H1 (cell line): Measurements from ENCODE around the gene C2orf80. TPM values are rescaled to one million over a fixed set of nuclear protein-coding genes. Genes with fewer than 3 reads are reported as not detected.

Experiments
- CTCF ChIA-PET: fragments of 300-600 bp; sonication (Branson Sonifier 250); formaldehyde crosslinking; loops from one replicate; lab custom pipeline; 2021; ENCODE audit not compliant: partially characterized antibody; lab: Charles Lee
- POLR2A ChIA-PET: fragments of 300-600 bp; sonication (Branson Sonifier 250); formaldehyde crosslinking; loops from one replicate; lab custom pipeline; 2021; ENCODE audit warnings: inconsistent platforms; ENCODE audit not compliant: partially characterized antibody; lab: Charles Lee
- DNase-seq, 2 experiments: peaks; one replicate each; pipeline versions ENCODE4 v3.0.0 to v3.0.0-alpha.2; 2010 to 2022; ENCODE audit warnings: low spot score in 2 of 2, low read depth in 1 of 2, mixed read lengths in 1 of 2
- FAIRE-seq: peaks from 2 replicates; lab custom pipeline; 2011; peaks lifted over from hg19 to GRCh38; lab: Jason Lieb, UNC
- H2AFZ ChIP-seq: 2 replicates; pipeline ENCODE4 v1.8.1; 2012; ENCODE audit warnings: low read length, inconsistent platforms
- H2AK5ac ChIP-seq: 2 replicates; pipeline ENCODE4 v1.6.1; 2013; ENCODE audit warnings: low read depth, low read length
- H2BK120ac ChIP-seq: replicated peaks from 2 replicates; pipeline ENCODE3; 2013; ENCODE audit warnings: low read depth, low read length, inconsistent platforms
- H2BK12ac ChIP-seq: 2 replicates; pipeline ENCODE4 v1.6.1; 2013; ENCODE audit warnings: low read depth, low read length
- H2BK15ac ChIP-seq: 2 replicates; pipeline ENCODE4 v1.6.1; 2013; ENCODE audit warnings: low read length
- H2BK20ac ChIP-seq: 2 replicates; pipeline ENCODE4 v1.6.1; 2013; ENCODE audit warnings: low read length
- H2BK5ac ChIP-seq: 2 replicates; pipeline ENCODE4 v1.6.1; 2013; ENCODE audit warnings: low read depth, low read length
- H3K14ac ChIP-seq: 2 replicates; pipeline ENCODE4 v1.6.1; 2013; ENCODE audit warnings: inconsistent platforms; ENCODE audit not compliant: insufficient read length
- H3K18ac ChIP-seq: 2 replicates; pipeline ENCODE4 v1.6.1; 2013; ENCODE audit warnings: low read length; ENCODE audit errors: extremely low read depth
- H3K23ac ChIP-seq: 2 replicates; pipeline ENCODE4 v1.6.1; 2013; ENCODE audit warnings: inconsistent platforms; ENCODE audit not compliant: insufficient read length
- H3K23me2 ChIP-seq: 2 replicates; pipeline ENCODE4 v1.6.1; 2013; ENCODE audit warnings: low read depth, low read length
- H3K27ac ChIP-seq: 2 replicates; pipeline ENCODE4 v1.6.1; 2011; ENCODE audit warnings: low read depth, low read length, inconsistent platforms
- H3K27me3 ChIP-seq, 4 experiments: replicated peaks in 1 of 4; 1 replicate in 1 of 4; 2 replicates in 3 of 4; pipeline versions ENCODE4 v1.6.1 to v1.8.1; 2011 to 2013; ENCODE audit warnings: low read length in 3 of 4, mild to moderate bottlenecking in 3 of 4, inconsistent platforms in 2 of 4, mixed read lengths in 2 of 4, moderate library complexity in 1 of 4; ENCODE audit not compliant: control insufficient read depth in 3 of 4, insufficient read depth in 3 of 4; ENCODE audit errors: extremely low read depth in 1 of 4
- H3K36me3 ChIP-seq, 4 experiments: 2 replicates each; pipeline versions ENCODE4 v1.6.1 to v1.8.1; 2011 to 2013; ENCODE audit warnings: mild to moderate bottlenecking in 4 of 4, low read length in 3 of 4, moderate library complexity in 2 of 4, control low read depth in 1 of 4, inconsistent platforms in 1 of 4; ENCODE audit not compliant: insufficient read depth in 4 of 4, control insufficient read depth in 2 of 4
- H3K4ac ChIP-seq: replicated peaks from 2 replicates; pipeline ENCODE3; 2013; ENCODE audit warnings: low read length, low read depth, mixed read lengths, inconsistent platforms; ENCODE audit not compliant: insufficient read length
- H3K4me1 ChIP-seq, 4 experiments: replicated peaks in 1 of 4; 1 replicate in 1 of 4; 2 replicates in 3 of 4; pipeline versions ENCODE4 v1.6.1 to v1.8.1; 2011 to 2013; ENCODE audit warnings: low read length in 3 of 4, inconsistent platforms in 2 of 4, mixed read lengths in 1 of 4; ENCODE audit not compliant: insufficient read depth in 4 of 4, control insufficient read depth in 3 of 4
- H3K4me2 ChIP-seq, 2 experiments: 2 replicates each; pipeline versions ENCODE4 v1.6.1 to v1.8.1; 2011 to 2013; ENCODE audit warnings: low read depth in 2 of 2, low read length in 2 of 2, control low read depth in 1 of 2, inconsistent platforms in 1 of 2, mild to moderate bottlenecking in 1 of 2; ENCODE audit not compliant: insufficient read depth in 1 of 2
- H3K4me3 ChIP-seq, 4 experiments: fragments of 200-600, 300-600 bp in 1 of 4; sonication (generic), shearing (Covaris generic), sonication (Bioruptor Twin) in 1 of 4; 2 replicates each; pipeline versions ENCODE4 v1.5.1 to v1.8.1; 2011 to 2016; ENCODE audit warnings: low read length in 4 of 4, low read depth in 3 of 4, control low read depth in 2 of 4, inconsistent platforms in 2 of 4, mild to moderate bottlenecking in 2 of 4, mixed read lengths in 1 of 4, moderate library complexity in 1 of 4; ENCODE audit not compliant: insufficient read depth in 2 of 4; ENCODE audit errors: extremely low read depth in 1 of 4
- H3K56ac ChIP-seq: replicated peaks from 2 replicates; pipeline ENCODE3; 2013; ENCODE audit warnings: low read depth, mild to moderate bottlenecking, mixed read lengths, low read length, inconsistent platforms; ENCODE audit not compliant: insufficient read length
- H3K79me1 ChIP-seq: 2 replicates; pipeline ENCODE4 v1.6.1; 2013; ENCODE audit warnings: low read depth, low read length, control low read depth
- H3K79me2 ChIP-seq, 2 experiments: 2 replicates each; pipeline versions ENCODE4 v1.6.1 to v1.8.1; 2012 to 2013; ENCODE audit warnings: low read length in 2 of 2, mild to moderate bottlenecking in 2 of 2, inconsistent platforms in 1 of 2; ENCODE audit not compliant: insufficient read depth in 2 of 2, control insufficient read depth in 1 of 2
- H3K9ac ChIP-seq, 4 experiments: replicated peaks in 1 of 4; 1 replicate in 1 of 4; 2 replicates in 3 of 4; pipeline versions ENCODE4 v1.6.1 to v1.8.1; 2011 to 2013; ENCODE audit warnings: low read depth in 3 of 4, low read length in 3 of 4, control low read depth in 2 of 4, mild to moderate bottlenecking in 2 of 4, moderate library complexity in 2 of 4, inconsistent platforms in 1 of 4; ENCODE audit errors: extremely low read depth in 1 of 4
- H3K9me3 ChIP-seq, 2 experiments: 2 replicates each; pipeline versions ENCODE4 v1.6.1 to v1.8.1; 2012 to 2013; ENCODE audit warnings: mild to moderate bottlenecking in 2 of 2, moderate library complexity in 2 of 2, control low read depth in 1 of 2, inconsistent platforms in 1 of 2, low read depth in 1 of 2, low read length in 1 of 2, mixed read lengths in 1 of 2; ENCODE audit not compliant: insufficient read depth in 2 of 2
- H4K20me1 ChIP-seq, 2 experiments: replicated peaks in 1 of 2; 2 replicates each; pipeline versions ENCODE3 to v1.8.1; 2011 to 2013; ENCODE audit warnings: inconsistent platforms in 2 of 2, low read length in 2 of 2, mild to moderate bottlenecking in 1 of 2; ENCODE audit not compliant: insufficient read depth in 2 of 2, control insufficient read depth in 1 of 2
- H4K5ac ChIP-seq: 2 replicates; pipeline ENCODE4 v1.6.1; 2013; ENCODE audit warnings: low read length, low read depth, mixed read lengths, inconsistent platforms; ENCODE audit not compliant: insufficient read length
- H4K8ac ChIP-seq: 2 replicates; pipeline ENCODE4 v1.8.0; 2013; ENCODE audit warnings: mild to moderate bottlenecking, moderate library complexity, low read length, inconsistent platforms; ENCODE audit not compliant: insufficient read depth; ENCODE audit errors: extremely low read depth
- H4K91ac ChIP-seq: replicated peaks from 2 replicates; pipeline ENCODE3; 2013; ENCODE audit warnings: low read length, mixed read lengths, inconsistent platforms; ENCODE audit not compliant: insufficient read length
- CBX8 ChIP-seq: fragments of 300-800, 300-1000 bp; sonication (generic); IDR thresholded peaks from 2 replicates; pipeline ENCODE4 v1.7.1; 2016; ENCODE audit warnings: low read depth, low read length, borderline replicate concordance
- CHD2 ChIP-seq: IDR thresholded peaks from 2 replicates; pipeline ENCODE4 v1.6.1; 2012; ENCODE audit warnings: low read length, improper control_type of control experiment
- KDM1A ChIP-seq: fragments of 200-600, 300-600 bp; sonication (generic); IDR thresholded peaks from 2 replicates; pipeline ENCODE4 v1.7.1; 2016; ENCODE audit warnings: mild to moderate bottlenecking, low read length, borderline replicate concordance
- NANOG ChIP-seq: IDR thresholded peaks from 2 replicates; pipeline ENCODE4 v1.6.1; 2011; ENCODE audit warnings: low read length, low read depth, mild to moderate bottlenecking, inconsistent platforms; ENCODE audit not compliant: insufficient read depth, poor library complexity, severe bottlenecking
- SAP30 ChIP-seq: fragments of 300-600 bp; sonication (generic); IDR thresholded peaks from 2 replicates; pipeline ENCODE4 v1.7.1; 2012; ENCODE audit warnings: low read length, moderate library complexity, mild to moderate bottlenecking, inconsistent platforms; ENCODE audit not compliant: insufficient read depth, insufficient replicate concordance
- SP2 ChIP-seq: IDR thresholded peaks from 2 replicates; pipeline ENCODE4 v1.6.1; 2012; ENCODE audit warnings: mild to moderate bottlenecking, low read length, inconsistent platforms
- WGBS, 2 experiments: shearing (Covaris generic) in 1 of 2; methylation state at CpG; one replicate each; pipeline versions ENCODE4 v1.1.6 to v1.1.7; 2013 to 2015; ENCODE audit warnings: low lambda C conversion rate in 2 of 2, mixed read lengths in 2 of 2, inconsistent platforms in 1 of 2, low coverage in 1 of 2, missing lambda C conversion rate in 1 of 2; ENCODE audit not compliant: insufficient replicate concordance in 2 of 2, insufficient coverage in 1 of 2, insufficient read length in 1 of 2; ENCODE audit errors: extremely low coverage in 1 of 2, missing lambda C conversion rate in 1 of 2; 5-methylcytosine and 5-hydroxymethylcytosine counted together
- polyA plus RNA-seq, 7 experiments: library from polyadenylated mRNA; depleted of rRNA in 3 of 7; stranded (reverse) in 5 of 7; unstranded in 2 of 7; fragments of >200 nt in 5 of 7; fragments of 200-250 nt in 2 of 7; gene quantifications; 1 replicate in 5 of 7; 2 replicates in 1 of 7; 4 replicates in 1 of 7; pipeline versions ENCODE4 v1.2.1 to v1.2.3, GENCODE V29; 2011 to 2013; ENCODE audit warnings: missing spikeins in 2 of 7, mixed read lengths in 2 of 7
- total RNA-seq: library from RNA; stranded (reverse); fragmentation: NEBNext Ultra II Directional; extraction: Animal tissue kit (Norgen Biotek cat#: 25700); gene quantifications from 2 replicates; pipeline ENCODE4 v1.2.1, GENCODE V29; 2021

C2orf80 gene
- total and polyA plus RNA-seq, 2 of the 8 experiments (the other 6 are each of a cell fraction or from before 2014, with no cell fraction given): 0.97 to 1.1 TPM

- H2BK120ac ChIP-seq: no peak overlapping the region
- no peak overlapping the region for H3K56ac ChIP-seq
- 81% methylated on average over 1 of the region's 1 CpG; no CpG with 5 or more reads in 1 of the 2 experiments for WGBS, 2 experiments
- POLR2A ChIA-PET: interaction anchor here (1.2 kb wide), 1 partner anchor 19 kb away, joined by 3 read pairs; no protein-coding TSS in a partner anchor
- no peak overlapping the region for H3K18ac ChIP-seq
- CTCF ChIA-PET: interaction anchor here (1.8 to 2.6 kb wide), 2 partner anchors 53 to 127 kb away, joined by 4 to 8 read pairs; no protein-coding TSS in a partner anchor
- no peak overlapping the region for H2AFZ ChIP-seq
- H3K36me3 ChIP-seq: no peaks in the 10 kb centered on the region
- no peaks in the 10 kb centered on the region for H3K4me1 ChIP-seq
- H3K9me3 ChIP-seq: peaks cover 0 to 8% of the 10 kb centered on the region in 2 experiments; a peak in 1 of 4 replicates
- no peak overlapping the region for H4K91ac ChIP-seq
- no peaks in the 10 kb centered on the region for H3K79me1 ChIP-seq
- no peak overlapping the region for H2BK20ac ChIP-seq
- H2BK5ac ChIP-seq: no peak overlapping the region
- H3K14ac ChIP-seq: no peak overlapping the region
- no peak overlapping the region for H4K5ac ChIP-seq
- no peak overlapping the region for H4K8ac ChIP-seq
- no peak overlapping the region for H3K23ac ChIP-seq
- H3K23me2 ChIP-seq: no peaks in the 10 kb centered on the region
- no peak overlapping the region for H3K4ac ChIP-seq
- DNase-seq (no peak), FAIRE-seq (no peak)
- no peaks in the 10 kb centered on the region for H4K20me1 ChIP-seq
- no peak overlapping the region for H3K4me2 ChIP-seq
- no peak overlapping the region for H2BK15ac ChIP-seq
- H3K4me3 ChIP-seq: no peak overlapping the region
- H3K27ac ChIP-seq: no peak overlapping the region
- H2BK12ac ChIP-seq: no peak overlapping the region
- no peaks in the 10 kb centered on the region for H3K27me3 ChIP-seq
- TF ChIP-seq NANOG (no peak), SP2 (no peak), CHD2 (no peak), SAP30 (no peak), KDM1A (no peak), CBX8 (no peak)
- H2AK5ac ChIP-seq: no peak overlapping the region
- H3K79me2 ChIP-seq: no peaks in the 10 kb centered on the region
- no peak overlapping the region for H3K9ac ChIP-seq
Observed at GRCh38 chr2:208228476-208228875, 38.6 kb upstream of the C2orf80 start.
